ENCODE data around the gene LTBP1. TPM values are rescaled to one million over a fixed set of nuclear protein-coding genes. Genes with fewer than 3 reads are reported as not detected.

The LTBP1 gene
- total and polyA plus RNA-seq, 2 donors = 97.7 to 175 TPM

- no peak for DNase-seq (ENCODE audit: extremely low spot score)
- Histone ChIP-seq H3K27ac (ENCODE audit: low read depth) (no peak overlapping the region), H3K4me3 (ENCODE audit: low read depth, low read length) (no peak overlapping the region), H3K4me1 (ENCODE audit: insufficient read depth) (no peaks in the 10 kb centered on the region), H3K36me3 (ENCODE audit: insufficient read depth) (no peaks in the 10 kb centered on the region)
- WGBS = 77% methylated on average over 5 of the region's 5 CpGs
Measured at GRCh38 chr2:33178209-33178608, 231.5 kb downstream of the LTBP1 start.

GRCh38 chr2:33180915-33181314 is 234.2 kb downstream of the LTBP1 start:
- Histone ChIP-seq H3K36me3 (ENCODE audit: insufficient read depth) (no peaks in the 10 kb centered on the region), H3K27ac (ENCODE audit: low read depth) (no peak overlapping the region), H3K4me3 (ENCODE audit: low read depth, low read length) (no peak overlapping the region), H3K4me1 (ENCODE audit: insufficient read depth) (no peaks in the 10 kb centered on the region)
- DNase-seq (ENCODE audit: extremely low spot score) = no peak
- 59% methylated on average over 5 of the region's 5 CpGs for WGBS

- 72% methylated on average over 4 of the region's 4 CpGs for WGBS
- H3K36me3 ChIP-seq (ENCODE audit: insufficient read depth) = no peaks in the 10 kb centered on the region
- H3K4me3 ChIP-seq (ENCODE audit: low read depth, low read length) = no peak overlapping the region
- H3K4me1 ChIP-seq (ENCODE audit: insufficient read depth) = no peaks in the 10 kb centered on the region
- H3K27ac ChIP-seq (ENCODE audit: low read depth) = no peak overlapping the region
- DNase-seq (ENCODE audit: extremely low spot score) = no peak
Measured at GRCh38 chr2:33181466-33181865, 234.7 kb downstream of the LTBP1 start.

- Histone ChIP-seq H3K36me3 (ENCODE audit: insufficient read depth) (no peaks in the 10 kb centered on the region), H3K4me1 (ENCODE audit: insufficient read depth) (no peaks in the 10 kb centered on the region), H3K4me3 (ENCODE audit: low read depth, low read length) (no peak overlapping the region), H3K27ac (ENCODE audit: low read depth) (no peak overlapping the region)
- 29% methylated on average over 3 of the region's 3 CpGs for WGBS
- DNase-seq (ENCODE audit: extremely low spot score) = no peak
Measured at GRCh38 chr2:33184041-33184440, 237.3 kb downstream of the LTBP1 start.

GRCh38 chr2:33186937-33187336 is 240.2 kb downstream of the LTBP1 start:
- Histone ChIP-seq H3K27ac (ENCODE audit: low read depth) (no peak overlapping the region), H3K4me1 (ENCODE audit: insufficient read depth) (no peaks in the 10 kb centered on the region), H3K4me3 (ENCODE audit: low read depth, low read length) (no peak overlapping the region), H3K36me3 (ENCODE audit: insufficient read depth) (no peaks in the 10 kb centered on the region)
- no peak for DNase-seq (ENCODE audit: extremely low spot score)
- WGBS = 79% methylated on average over 6 of the region's 6 CpGs

- WGBS = 98% methylated on average over 3 of the region's 3 CpGs
- no peaks in the 10 kb centered on the region for H3K4me1 ChIP-seq (ENCODE audit: insufficient read depth)
- no peak overlapping the region for H3K4me3 ChIP-seq (ENCODE audit: low read depth, low read length)
- H3K27ac ChIP-seq (ENCODE audit: low read depth) = no peak overlapping the region
- no peak for DNase-seq (ENCODE audit: extremely low spot score)
- H3K36me3 ChIP-seq (ENCODE audit: insufficient read depth) = no peaks in the 10 kb centered on the region
Measured at GRCh38 chr2:33188799-33189198, 242.0 kb downstream of the LTBP1 start.

GRCh38 chr2:33190393-33190937 is 243.7 kb downstream of the LTBP1 start:
- H3K27ac ChIP-seq (ENCODE audit: low read depth) = no peak overlapping the region
- H3K36me3 ChIP-seq (ENCODE audit: insufficient read depth) = no peaks in the 10 kb centered on the region
- H3K4me1 ChIP-seq (ENCODE audit: insufficient read depth) = no peaks in the 10 kb centered on the region
- WGBS = 29% methylated on average over 5 of the region's 5 CpGs
- no peak for DNase-seq (ENCODE audit: extremely low spot score)
- H3K4me3 ChIP-seq (ENCODE audit: low read depth, low read length) = no peak overlapping the region

GRCh38 chr2:33195891-33196290 is 249.1 kb downstream of the LTBP1 start:
- no peak for DNase-seq (ENCODE audit: extremely low spot score)
- Histone ChIP-seq H3K4me1 (ENCODE audit: insufficient read depth) (no peaks in the 10 kb centered on the region), H3K36me3 (ENCODE audit: insufficient read depth) (no peaks in the 10 kb centered on the region), H3K4me3 (ENCODE audit: low read depth, low read length) (no peak overlapping the region), H3K27ac (ENCODE audit: low read depth) (no peak overlapping the region)
- WGBS = 62% methylated on average over 7 of the region's 7 CpGs

- H3K27ac ChIP-seq (ENCODE audit: low read depth) = no peak overlapping the region
- no peak for DNase-seq (ENCODE audit: extremely low spot score)
- 89% methylated on average over 3 of the region's 3 CpGs for WGBS
- H3K4me1 ChIP-seq (ENCODE audit: insufficient read depth) = no peaks in the 10 kb centered on the region
- no peak overlapping the region for H3K4me3 ChIP-seq (ENCODE audit: low read depth, low read length)
- H3K36me3 ChIP-seq (ENCODE audit: insufficient read depth) = no peaks in the 10 kb centered on the region
Measured at GRCh38 chr2:33196700-33197099, 249.9 kb downstream of the LTBP1 start.

- Histone ChIP-seq H3K4me3 (ENCODE audit: low read depth, low read length) (no peak overlapping the region), H3K36me3 (ENCODE audit: insufficient read depth) (no peaks in the 10 kb centered on the region), H3K27ac (ENCODE audit: low read depth) (no peak overlapping the region), H3K4me1 (ENCODE audit: insufficient read depth) (no peaks in the 10 kb centered on the region)
- 88% methylated on average over 5 of the region's 5 CpGs for WGBS
- DNase-seq (ENCODE audit: extremely low spot score) = no peak
Measured at GRCh38 chr2:33197198-33197938, 250.6 kb downstream of the LTBP1 start.

GRCh38 chr2:33202641-33203522 is 256.1 kb downstream of the LTBP1 start:
- 76% methylated on average over 9 of the region's 9 CpGs for WGBS
- no peak for DNase-seq (ENCODE audit: extremely low spot score)
- no peak overlapping the region for H3K27ac ChIP-seq (ENCODE audit: low read depth)
- H3K4me3 ChIP-seq (ENCODE audit: low read depth, low read length) = no peak overlapping the region
- no peaks in the 10 kb centered on the region for H3K36me3 ChIP-seq (ENCODE audit: insufficient read depth)
- H3K4me1 ChIP-seq (ENCODE audit: insufficient read depth) = no peaks in the 10 kb centered on the region

GRCh38 chr2:33204945-33205344 is 258.2 kb downstream of the LTBP1 start:
- no peak for DNase-seq (ENCODE audit: extremely low spot score)
- no peaks in the 10 kb centered on the region for H3K36me3 ChIP-seq (ENCODE audit: insufficient read depth)
- no peak overlapping the region for H3K4me3 ChIP-seq (ENCODE audit: low read depth, low read length)
- H3K4me1 ChIP-seq (ENCODE audit: insufficient read depth) = no peaks in the 10 kb centered on the region
- H3K27ac ChIP-seq (ENCODE audit: low read depth) = no peak overlapping the region
- WGBS = 90% methylated on average over 2 of the region's 2 CpGs

GRCh38 chr2:33205693-33206434 is 259.1 kb downstream of the LTBP1 start:
- Histone ChIP-seq H3K4me1 (ENCODE audit: insufficient read depth) (no peaks in the 10 kb centered on the region), H3K36me3 (ENCODE audit: insufficient read depth) (no peaks in the 10 kb centered on the region)
- 91% methylated on average over 1 of the region's 1 CpG for WGBS

More at GRCh38 chr2:33205693-33206434, 259.1 kb downstream of the LTBP1 start:
- Histone ChIP-seq H3K27ac (ENCODE audit: low read depth) (no peak overlapping the region), H3K4me3 (ENCODE audit: low read depth, low read length) (no peak overlapping the region)
- no peak for DNase-seq (ENCODE audit: extremely low spot score)
